SK-N-MC (cell line): ENCODE measurements around the gene ZNF580.

Experiments used
- EZH2 ChIP-seq: fragments of 200-600 bp; sonication (generic); IDR thresholded peaks from one replicate; pipeline ENCODE4 v1.6.1; 2017; ENCODE audit warnings: antibody characterized with exemption
- FOXP2 ChIP-seq: optimal IDR thresholded peaks from 2 replicates; pipeline ENCODE3; 2011; ENCODE audit warnings: mild to moderate bottlenecking, moderate library complexity; ENCODE audit not compliant: insufficient read depth; ENCODE audit errors: extremely low read length, control extremely low read depth
- POLR2AphosphoS5 ChIP-seq: IDR thresholded peaks from 2 replicates; pipeline ENCODE4 v1.6.1; 2012; ENCODE audit warnings: mild to moderate bottlenecking, low read depth, low read length, borderline replicate concordance

DNA sequence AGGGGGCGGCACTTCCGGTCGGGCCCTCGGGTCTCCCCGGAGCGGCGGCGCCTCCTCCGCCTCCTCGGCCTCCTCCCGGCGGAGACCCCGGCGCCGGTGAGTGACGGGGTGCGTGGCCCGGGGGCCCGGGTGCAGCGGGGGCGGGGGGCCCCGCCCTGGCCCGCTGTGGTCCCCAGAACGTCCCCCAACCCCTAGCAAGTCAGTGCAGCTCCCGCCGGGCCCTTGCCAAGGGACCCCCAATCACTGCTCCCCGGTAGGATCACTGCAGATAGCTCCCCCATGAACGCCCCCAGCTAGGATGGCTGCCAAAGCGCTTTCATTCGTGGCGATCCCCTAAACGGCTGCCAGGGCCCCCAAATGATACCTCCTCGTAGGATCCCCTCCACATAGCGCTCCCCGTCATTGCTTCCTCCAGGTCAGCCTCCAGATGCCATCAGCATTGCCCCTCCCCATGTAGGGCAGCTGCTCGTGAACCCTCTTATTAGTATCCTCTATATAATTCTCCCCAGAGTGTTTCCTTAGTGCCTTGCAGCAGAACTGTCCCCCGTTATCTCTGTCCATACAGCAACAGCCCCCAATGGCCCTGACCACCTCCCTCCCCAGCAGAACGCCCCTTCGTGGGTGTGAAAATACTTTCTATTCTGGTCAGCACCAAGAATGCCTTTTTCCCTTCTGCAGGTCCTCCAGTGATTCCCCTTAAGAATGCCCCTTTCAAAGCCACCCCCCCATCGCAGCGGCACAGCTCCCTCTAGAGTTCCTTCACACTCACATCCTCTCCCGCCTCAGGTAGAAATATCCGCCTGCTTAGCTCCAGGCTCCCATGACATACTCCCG lies 34.9 kb upstream of the ZNF580 start, which contains the start of gene ZNF865:
- TF ChIP-seq POLR2AphosphoS5 (no peak), EZH2 (no peak), FOXP2 (no peak)
